Keratinocyte (primary cell): ENCODE results near the gene ERC2. TPM values are rescaled to one million over a fixed set of nuclear protein-coding genes. Genes with fewer than 3 reads are reported as not detected.

ENCODE experiments used
- DNase-seq: peaks from one replicate; pipeline ENCODE4 v3.0.0-alpha.2; 2011; ENCODE audit warnings: low read depth, missing footprints, low spot score
- FAIRE-seq: peaks from 2 replicates; lab custom pipeline; 2011; peaks lifted over from hg19 to GRCh38; lab: Jason Lieb, UNC
- H2AFZ ChIP-seq: 2 replicates; pipeline ENCODE4 v1.6.0; 2012; ENCODE audit warnings: low read length, control low read depth, inconsistent platforms; ENCODE audit not compliant: control insufficient read depth
- H3K27ac ChIP-seq: 2 replicates; pipeline ENCODE4 v1.5.1; 2011; ENCODE audit warnings: low read length; ENCODE audit not compliant: control insufficient read depth, insufficient read depth
- H3K27me3 ChIP-seq: 3 replicates; pipeline ENCODE4 v1.6.0; 2011; ENCODE audit warnings: low read length; ENCODE audit not compliant: control insufficient read depth, insufficient read depth; ENCODE audit errors: extremely low read depth
- H3K36me3 ChIP-seq, 2 experiments: 2 replicates in 1 of 2; 3 replicates in 1 of 2; pipeline ENCODE4 v1.5.1; 2011; ENCODE audit warnings: low read length in 2 of 2, mild to moderate bottlenecking in 1 of 2; ENCODE audit not compliant: control insufficient read depth in 2 of 2, insufficient read depth in 2 of 2; ENCODE audit errors: extremely low read depth in 1 of 2
- H3K4me1 ChIP-seq: 3 replicates; pipeline ENCODE4 v1.5.1; 2011; ENCODE audit warnings: low read length; ENCODE audit not compliant: control insufficient read depth, insufficient read depth; ENCODE audit errors: extremely low read depth
- H3K4me2 ChIP-seq: 3 replicates; pipeline ENCODE4 v1.6.0; 2011; ENCODE audit warnings: low read depth, low read length; ENCODE audit not compliant: control insufficient read depth, insufficient read depth; ENCODE audit errors: extremely low read depth
- H3K4me3 ChIP-seq, 3 experiments: fragments of 200-600 bp in 1 of 3; sonication (generic) in 1 of 3; 2 replicates in 2 of 3; 3 replicates in 1 of 3; pipeline ENCODE4 v1.5.1; 2011 to 2016; ENCODE audit warnings: low read length in 3 of 3, mild to moderate bottlenecking in 3 of 3, control low read depth in 2 of 3, inconsistent platforms in 1 of 3, low read depth in 1 of 3, mixed read lengths in 1 of 3, mixed run types in 1 of 3, moderate library complexity in 1 of 3; ENCODE audit not compliant: control insufficient read depth in 2 of 3, insufficient read depth in 2 of 3; ENCODE audit errors: extremely low read depth in 1 of 3
- H3K79me2 ChIP-seq: 2 replicates; pipeline ENCODE4 v1.6.0; 2012; ENCODE audit warnings: low read length; ENCODE audit not compliant: control insufficient read depth, insufficient read depth
- H3K9ac ChIP-seq: 3 replicates; pipeline ENCODE4 v1.6.0; 2011; ENCODE audit warnings: low read length; ENCODE audit not compliant: control insufficient read depth, insufficient read depth; ENCODE audit errors: extremely low read depth
- H3K9me1 ChIP-seq: 3 replicates; pipeline ENCODE4 v1.6.0; 2011; ENCODE audit warnings: low read length; ENCODE audit not compliant: control insufficient read depth, insufficient read depth; ENCODE audit errors: extremely low read depth
- H3K9me3 ChIP-seq: 2 replicates; pipeline ENCODE4 v1.5.1; 2012; ENCODE audit warnings: low read depth, low read length; ENCODE audit not compliant: control insufficient read depth
- H4K20me1 ChIP-seq: 3 replicates; pipeline ENCODE4 v1.6.0; 2011; ENCODE audit warnings: low read length; ENCODE audit not compliant: control insufficient read depth, insufficient read depth; ENCODE audit errors: extremely low read depth
- EZH2 ChIP-seq: IDR thresholded peaks from one replicate; pipeline ENCODE4 v1.6.1; 2012; ENCODE audit warnings: inconsistent platforms, mild to moderate bottlenecking, low read length, moderate library complexity
- dilution Hi-C: fragments of 300-500 bp; cut with MboI; formaldehyde crosslinking; loops from one replicate; pipeline ENCODE4 v1.7.0; 2020; ENCODE audit warnings: low sequenced_read_pairs; ENCODE audit not compliant: extremely low pct_ligation_motif_present
- polyA plus RNA-seq, 5 experiments: library from polyadenylated mRNA; depleted of rRNA in 3 of 5; stranded (reverse) in 3 of 5; stranded (forward) in 1 of 5; unstranded in 1 of 5; fragments of >200 nt; gene quantifications; 1 replicate in 1 of 5; 2 replicates in 3 of 5; 3 replicates in 1 of 5; pipeline versions ENCODE4 v1.2.1 to v1.2.3, GENCODE V29; 2011 to 2012; ENCODE audit warnings: missing spikeins in 2 of 5, low read depth in 1 of 5, low replicate concordance in 1 of 5
- TF ChIP-seq, protein P1 (sequence below), 3 experiments: IDR thresholded peaks in 1 of 3; conservative IDR thresholded peaks in 1 of 3; optimal IDR thresholded peaks in 1 of 3; 2 replicates in 2 of 3; 3 replicates in 1 of 3; pipeline versions ENCODE3 to v1.5.1; 2011; ENCODE audit warnings: low read length in 3 of 3, mild to moderate bottlenecking in 3 of 3, moderate library complexity in 2 of 3, control low read depth in 1 of 3, inconsistent platforms in 1 of 3; ENCODE audit not compliant: insufficient read depth in 2 of 3; ENCODE audit errors: extremely low read depth in 1 of 3

The ERC2 gene
- polyA plus RNA-seq, 1 donor (not counting 4 experiments of a cell fraction or from before 2014, with no cell fraction given), result 0.08 TPM

DNA sequence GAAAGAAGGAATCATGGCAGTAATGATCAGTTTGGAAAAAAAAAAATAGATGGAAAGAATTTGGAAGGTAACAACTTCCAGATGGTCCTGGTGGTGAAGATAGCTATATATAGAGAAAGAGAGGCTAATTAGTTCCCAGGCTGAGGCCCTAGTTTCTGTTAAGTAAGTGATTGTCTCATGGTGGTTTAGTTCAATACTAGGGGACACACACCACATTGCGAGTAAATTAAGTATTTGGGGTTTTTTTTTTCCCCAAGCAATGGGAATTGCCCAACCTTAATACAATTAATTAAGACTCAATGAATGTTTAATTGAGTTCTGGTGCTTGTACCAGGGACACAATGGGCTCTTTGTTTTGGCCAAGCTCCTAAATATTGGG lies 837.4 kb downstream of the ERC2 start:
- DNase-seq (no peak), FAIRE-seq (no peak)
- H3K4me2 ChIP-seq, result no peak overlapping the region
- H3K27me3 ChIP-seq, result no peaks in the 10 kb centered on the region
- no peaks in the 10 kb centered on the region for H3K36me3 ChIP-seq
- no peak overlapping the region for H3K27ac ChIP-seq
- no peaks in the 10 kb centered on the region for H4K20me1 ChIP-seq
- H3K9ac ChIP-seq, result no peak overlapping the region
- TF ChIP-seq EZH2, result no peak
- TF ChIP-seq, protein P1, sequence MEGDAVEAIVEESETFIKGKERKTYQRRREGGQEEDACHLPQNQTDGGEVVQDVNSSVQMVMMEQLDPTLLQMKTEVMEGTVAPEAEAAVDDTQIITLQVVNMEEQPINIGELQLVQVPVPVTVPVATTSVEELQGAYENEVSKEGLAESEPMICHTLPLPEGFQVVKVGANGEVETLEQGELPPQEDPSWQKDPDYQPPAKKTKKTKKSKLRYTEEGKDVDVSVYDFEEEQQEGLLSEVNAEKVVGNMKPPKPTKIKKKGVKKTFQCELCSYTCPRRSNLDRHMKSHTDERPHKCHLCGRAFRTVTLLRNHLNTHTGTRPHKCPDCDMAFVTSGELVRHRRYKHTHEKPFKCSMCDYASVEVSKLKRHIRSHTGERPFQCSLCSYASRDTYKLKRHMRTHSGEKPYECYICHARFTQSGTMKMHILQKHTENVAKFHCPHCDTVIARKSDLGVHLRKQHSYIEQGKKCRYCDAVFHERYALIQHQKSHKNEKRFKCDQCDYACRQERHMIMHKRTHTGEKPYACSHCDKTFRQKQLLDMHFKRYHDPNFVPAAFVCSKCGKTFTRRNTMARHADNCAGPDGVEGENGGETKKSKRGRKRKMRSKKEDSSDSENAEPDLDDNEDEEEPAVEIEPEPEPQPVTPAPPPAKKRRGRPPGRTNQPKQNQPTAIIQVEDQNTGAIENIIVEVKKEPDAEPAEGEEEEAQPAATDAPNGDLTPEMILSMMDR (optimal IDR thresholded peaks at IDR 0.05 in 1 of 3, IDR thresholded peaks at IDR 0.05 in 1 of 3, conservative IDR thresholded peaks at IDR 0.05 in 1 of 3; ENCODE audit: extremely low read depth in 1 of 3, insufficient read depth in 2 of 3, low read length in 3 of 3), result no peak
- H3K4me1 ChIP-seq, result no peaks in the 10 kb centered on the region
- H3K4me3 ChIP-seq, result no peak overlapping the region
- no peaks in the 10 kb centered on the region for H3K9me1 ChIP-seq
- dilution Hi-C loops, result no loop called here
- no peak overlapping the region for H2AFZ ChIP-seq
- H3K79me2 ChIP-seq, result no peaks in the 10 kb centered on the region
- H3K9me3 ChIP-seq, result no peaks in the 10 kb centered on the region

DNA sequence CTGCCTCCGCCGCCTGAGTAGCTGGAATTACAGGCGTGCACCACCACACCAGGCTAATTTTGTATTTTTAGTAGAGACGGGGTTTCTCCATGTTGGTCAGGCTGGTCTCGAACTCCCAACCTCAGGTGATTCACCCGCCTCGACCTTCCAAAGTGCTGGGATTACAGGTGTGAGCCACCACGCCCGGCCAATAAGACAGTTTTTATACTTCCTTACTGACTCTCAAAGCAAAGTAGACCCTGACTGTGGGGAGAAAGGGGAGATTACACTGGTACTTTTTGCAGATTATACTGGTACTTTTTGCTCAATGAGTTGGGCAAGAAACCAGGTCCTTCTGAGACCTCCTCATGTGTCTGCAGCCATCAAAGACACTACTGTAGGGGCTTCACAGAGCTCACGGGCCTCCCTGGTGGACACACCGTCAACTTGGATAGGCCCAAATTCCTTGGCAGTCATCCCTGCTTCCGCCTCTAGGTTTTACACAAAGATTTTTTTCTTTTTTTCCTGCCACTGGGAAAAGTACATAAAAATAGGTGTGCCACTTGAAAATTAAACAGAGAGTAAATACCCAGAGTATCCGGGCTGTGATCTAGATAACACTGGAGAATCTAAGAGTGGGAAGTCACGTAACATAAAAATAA lies 837.9 kb downstream of the ERC2 start:
- Histone ChIP-seq H3K9me1 (no peaks in the 10 kb centered on the region), H3K27me3 (no peaks in the 10 kb centered on the region), H3K4me2 (no peak overlapping the region), H3K9me3 (no peaks in the 10 kb centered on the region), H3K4me1 (no peaks in the 10 kb centered on the region), H3K36me3 (no peaks in the 10 kb centered on the region), H3K27ac (no peak overlapping the region), H3K79me2 (no peaks in the 10 kb centered on the region), H3K9ac (no peak overlapping the region), H2AFZ (no peak overlapping the region), H3K4me3 (no peak overlapping the region), H4K20me1 (no peaks in the 10 kb centered on the region)
- dilution Hi-C loops, result no loop called here
- DNase-seq (no peak), FAIRE-seq (no peak)
- TF ChIP-seq, protein P1 (optimal IDR thresholded peaks at IDR 0.05 in 1 of 3, IDR thresholded peaks at IDR 0.05 in 1 of 3, conservative IDR thresholded peaks at IDR 0.05 in 1 of 3; ENCODE audit: extremely low read depth in 1 of 3, insufficient read depth in 2 of 3, low read length in 3 of 3), result no peak
- TF ChIP-seq EZH2, result no peak
